Neural progenitor cell (in vitro differentiated cells): ENCODE measurements around the gene IRF8.

ENCODE experiments used
- CTCF ChIP-seq: fragments of 200-600 bp; sonication (generic); IDR thresholded peaks from 2 replicates; pipeline ENCODE4 v1.5.1; 2017; ENCODE audit warnings: antibody characterized with exemption, mild to moderate bottlenecking
- EZH2 ChIP-seq: fragments of 200-600 bp; sonication (generic); IDR thresholded peaks from 2 replicates; pipeline ENCODE4 v1.6.1; 2017; ENCODE audit warnings: antibody characterized with exemption, mild to moderate bottlenecking, moderate library complexity
- EZH2phosphoT487 ChIP-seq: fragments of 200-600 bp; sonication (generic); IDR thresholded peaks from 2 replicates; pipeline ENCODE4 v1.6.1; 2017; ENCODE audit warnings: antibody characterized with exemption

- TF ChIP-seq CTCF (no peak), EZH2 (no peak), EZH2phosphoT487 (no peak)
Observed at GRCh38 chr16:85940214-85940613, 41.3 kb downstream of the IRF8 start.
